DOHH2 (cell line): ENCODE data around the gene FBXW7.

Source experiments
- EZH2phosphoT487 ChIP-seq: fragments of 200-600 bp; sonication (generic); IDR thresholded peaks from 2 replicates; pipeline ENCODE4 v1.6.1; 2017; ENCODE audit warnings: borderline replicate concordance, mild to moderate bottlenecking, antibody characterized with exemption, low read length, moderate library complexity, mixed read lengths
- TF ChIP-seq, protein P1 (sequence below): fragments of 200-600 bp; sonication (generic); IDR thresholded peaks from one replicate; pipeline ENCODE4 v1.5.1; 2014; ENCODE audit warnings: antibody characterized with exemption, mild to moderate bottlenecking, low read depth, low read length; ENCODE audit not compliant: poor library complexity, severe bottlenecking

DNA sequence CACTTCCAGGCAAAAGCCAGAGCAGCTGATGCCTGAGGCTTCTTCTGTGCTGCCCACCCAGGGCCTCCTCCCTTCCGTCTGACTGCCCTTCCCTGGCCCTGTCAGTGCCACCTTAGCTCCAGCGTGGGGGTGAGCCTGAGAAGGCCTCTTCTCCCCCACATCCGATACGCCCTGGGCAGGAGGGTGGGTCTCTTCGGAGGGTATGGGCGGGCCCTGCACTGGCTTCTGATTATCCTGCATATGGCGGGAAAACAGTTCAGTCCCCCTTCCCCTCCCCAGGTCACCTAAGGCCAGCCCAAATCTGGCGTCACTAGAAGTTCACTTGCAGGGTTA, 256.7 kb downstream of the FBXW7 start:
- TF ChIP-seq, protein P1, sequence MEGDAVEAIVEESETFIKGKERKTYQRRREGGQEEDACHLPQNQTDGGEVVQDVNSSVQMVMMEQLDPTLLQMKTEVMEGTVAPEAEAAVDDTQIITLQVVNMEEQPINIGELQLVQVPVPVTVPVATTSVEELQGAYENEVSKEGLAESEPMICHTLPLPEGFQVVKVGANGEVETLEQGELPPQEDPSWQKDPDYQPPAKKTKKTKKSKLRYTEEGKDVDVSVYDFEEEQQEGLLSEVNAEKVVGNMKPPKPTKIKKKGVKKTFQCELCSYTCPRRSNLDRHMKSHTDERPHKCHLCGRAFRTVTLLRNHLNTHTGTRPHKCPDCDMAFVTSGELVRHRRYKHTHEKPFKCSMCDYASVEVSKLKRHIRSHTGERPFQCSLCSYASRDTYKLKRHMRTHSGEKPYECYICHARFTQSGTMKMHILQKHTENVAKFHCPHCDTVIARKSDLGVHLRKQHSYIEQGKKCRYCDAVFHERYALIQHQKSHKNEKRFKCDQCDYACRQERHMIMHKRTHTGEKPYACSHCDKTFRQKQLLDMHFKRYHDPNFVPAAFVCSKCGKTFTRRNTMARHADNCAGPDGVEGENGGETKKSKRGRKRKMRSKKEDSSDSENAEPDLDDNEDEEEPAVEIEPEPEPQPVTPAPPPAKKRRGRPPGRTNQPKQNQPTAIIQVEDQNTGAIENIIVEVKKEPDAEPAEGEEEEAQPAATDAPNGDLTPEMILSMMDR = no peak
- TF ChIP-seq EZH2phosphoT487 = no peak
